ENCODE data around the gene PINLYP. TPM values are rescaled to one million over a fixed set of nuclear protein-coding genes. Genes with fewer than 3 reads are reported as not detected.

Gene PINLYP
- total RNA-seq, 4 donors from 2014 or later = 1.1 to 4.0 (median 1.6) TPM; not detected in 1

- Histone ChIP-seq H3K27ac (peak overlapping the region; percentile 86 to 98 (median 96)), H3K27me3 (no peaks in the 10 kb centered on the region), H3K4me3 (peak overlapping the region; percentile 50 to 88 (median 66)), H3K9me3 (no peaks in the 10 kb centered on the region), H3K4me1 (peaks cover 25 to 40% (median 31%) of the 10 kb centered on the region in 4 donors), H3K36me3 (peaks cover 0 to 18% (median 9%) of the 10 kb centered on the region in 4 donors)
- in situ Hi-C loops (cut with MboI; ENCODE audit: low pct_ligation_motif_present in 1 of 4, low pct_unique_long_range_greater_than_20kb in 1 of 4, low sequenced_read_pairs in 3 of 4) (no loop called here), intact Hi-C loops (cut with DNase I; ENCODE audit: low total_unique reads) (loop anchor here (10.0 kb wide), 1 partner anchor 62 kb away; the partner anchor contains the start of gene ZNF575)
- 24% methylated on average over 7 of the region's 7 CpGs; no CpG with 5 or more reads in 1 of the 2 donors for WGBS, 2 donors (ENCODE audit: low coverage in 1 of 2)
- DNase-seq = no peak
- TF ChIP-seq EP300 (IDR thresholded peaks at IDR 0.05; ENCODE audit: low read depth) (no peak), POLR2A (IDR thresholded peaks at IDR 0.05) (no peak), POLR2AphosphoS5 (IDR thresholded peaks at IDR 0.05) (no peak), CTCF (IDR thresholded peaks at IDR 0.05) (no peak)
Measured at GRCh38 chr19:43596842-43597461, 21.4 kb downstream of the PINLYP start.

GRCh38 chr19:43597876-43598275 is 22.3 kb downstream of the PINLYP start:
- H3K27ac ChIP-seq = peak overlapping the region in 2 of 4 donors; percentile 86 to 97
- H3K4me3 ChIP-seq = peak overlapping the region in 1 of 4 donors; percentile 88
- in situ Hi-C loops (cut with MboI; ENCODE audit: low pct_ligation_motif_present in 1 of 4, low pct_unique_long_range_greater_than_20kb in 1 of 4, low sequenced_read_pairs in 3 of 4) = no loop called here
- TF ChIP-seq POLR2AphosphoS5 (IDR thresholded peaks at IDR 0.05) = no peak
- no peak for TF ChIP-seq EP300 (IDR thresholded peaks at IDR 0.05; ENCODE audit: low read depth)
- TF ChIP-seq POLR2A (IDR thresholded peaks at IDR 0.05) = no peak
- no peak for TF ChIP-seq CTCF (IDR thresholded peaks at IDR 0.05)
- intact Hi-C loops (cut with DNase I; ENCODE audit: low total_unique reads) = loop anchor here (10.0 kb wide), 1 partner anchor 63 kb away; the partner anchor contains the start of gene ZNF575
- peaks cover 25 to 40% (median 31%) of the 10 kb centered on the region in 4 donors for H3K4me1 ChIP-seq
- 40 to 43% methylated on average over 4 to 5 of the region's 5 CpGs for WGBS, 2 donors (ENCODE audit: low coverage in 1 of 2)
- H3K9me3 ChIP-seq = no peaks in the 10 kb centered on the region
- no peak for DNase-seq
- peaks cover 0 to 9% (median 5%) of the 10 kb centered on the region in 4 donors for H3K36me3 ChIP-seq
- H3K27me3 ChIP-seq = no peaks in the 10 kb centered on the region

GRCh38 chr19:43598445-43599240 is 23.0 kb downstream of the PINLYP start:
- no peaks in the 10 kb centered on the region for H3K9me3 ChIP-seq
- H3K4me1 ChIP-seq = peaks cover 25 to 34% (median 29%) of the 10 kb centered on the region in 4 donors
- H3K36me3 ChIP-seq = peaks cover 0 to 6% (median 3%) of the 10 kb centered on the region in 4 donors
- 92 to 100% methylated on average over 4 to 19 of the region's 19 CpGs for WGBS, 2 donors (ENCODE audit: low coverage in 1 of 2)
- no peak for DNase-seq
- intact Hi-C loops (cut with DNase I; ENCODE audit: low total_unique reads) = loop anchor here (10.0 kb wide), 1 partner anchor 64 kb away; the partner anchor contains the start of gene ZNF575
- no peak overlapping the region for H3K4me3 ChIP-seq
- H3K27ac ChIP-seq = no peak overlapping the region
- TF ChIP-seq EP300 (IDR thresholded peaks at IDR 0.05; ENCODE audit: low read depth) (no peak), POLR2A (IDR thresholded peaks at IDR 0.05) (no peak), CTCF (IDR thresholded peaks at IDR 0.05) (no peak), POLR2AphosphoS5 (IDR thresholded peaks at IDR 0.05) (no peak)
- in situ Hi-C loops (cut with MboI; ENCODE audit: low pct_ligation_motif_present in 1 of 4, low pct_unique_long_range_greater_than_20kb in 1 of 4, low sequenced_read_pairs in 3 of 4) = no loop called here
- H3K27me3 ChIP-seq = no peaks in the 10 kb centered on the region

All from transverse colon (tissue), 4 donors.